Effector memory CD4-positive, alpha-beta T cell (primary cell): Measurements from ENCODE around the gene CELSR2.
A peak's percentile ranks its signal among the peaks of the same experiment; 100 is the strongest.

Source experiments
- DNase-seq, 3 donors: peaks; one replicate each; pipeline ENCODE4 v3.0.0-alpha.2; 2020
- H3K27ac ChIP-seq: 2 replicates; pipeline ENCODE4 v1.7.0; 2013; ENCODE audit warnings: mild to moderate bottlenecking, low read length, moderate library complexity; ENCODE audit not compliant: insufficient read depth, poor library complexity, severe bottlenecking
- H3K27me3 ChIP-seq: replicated peaks from 2 replicates; pipeline ENCODE4 v1.7.0; 2013; ENCODE audit warnings: mild to moderate bottlenecking, low read length; ENCODE audit not compliant: insufficient read depth, control insufficient read depth, poor library complexity, severe bottlenecking
- H3K36me3 ChIP-seq: 2 replicates; pipeline ENCODE4 v1.7.0; 2013; ENCODE audit warnings: mild to moderate bottlenecking, low read length, moderate library complexity; ENCODE audit not compliant: control insufficient read depth, insufficient read depth
- H3K4me1 ChIP-seq: 2 replicates; pipeline ENCODE4 v1.7.0; 2013; ENCODE audit warnings: low read length, mild to moderate bottlenecking; ENCODE audit not compliant: control insufficient read depth, insufficient read depth, poor library complexity, severe bottlenecking
- H3K4me3 ChIP-seq: 2 replicates; pipeline ENCODE4 v1.7.0; 2013; ENCODE audit warnings: low read length, low read depth, mild to moderate bottlenecking; ENCODE audit not compliant: insufficient read depth, poor library complexity, severe bottlenecking
- H3K9me3 ChIP-seq: 2 replicates; pipeline ENCODE4 v1.7.0; 2013; ENCODE audit warnings: mild to moderate bottlenecking, low read length, moderate library complexity; ENCODE audit not compliant: control insufficient read depth

The CELSR2 gene

DNA sequence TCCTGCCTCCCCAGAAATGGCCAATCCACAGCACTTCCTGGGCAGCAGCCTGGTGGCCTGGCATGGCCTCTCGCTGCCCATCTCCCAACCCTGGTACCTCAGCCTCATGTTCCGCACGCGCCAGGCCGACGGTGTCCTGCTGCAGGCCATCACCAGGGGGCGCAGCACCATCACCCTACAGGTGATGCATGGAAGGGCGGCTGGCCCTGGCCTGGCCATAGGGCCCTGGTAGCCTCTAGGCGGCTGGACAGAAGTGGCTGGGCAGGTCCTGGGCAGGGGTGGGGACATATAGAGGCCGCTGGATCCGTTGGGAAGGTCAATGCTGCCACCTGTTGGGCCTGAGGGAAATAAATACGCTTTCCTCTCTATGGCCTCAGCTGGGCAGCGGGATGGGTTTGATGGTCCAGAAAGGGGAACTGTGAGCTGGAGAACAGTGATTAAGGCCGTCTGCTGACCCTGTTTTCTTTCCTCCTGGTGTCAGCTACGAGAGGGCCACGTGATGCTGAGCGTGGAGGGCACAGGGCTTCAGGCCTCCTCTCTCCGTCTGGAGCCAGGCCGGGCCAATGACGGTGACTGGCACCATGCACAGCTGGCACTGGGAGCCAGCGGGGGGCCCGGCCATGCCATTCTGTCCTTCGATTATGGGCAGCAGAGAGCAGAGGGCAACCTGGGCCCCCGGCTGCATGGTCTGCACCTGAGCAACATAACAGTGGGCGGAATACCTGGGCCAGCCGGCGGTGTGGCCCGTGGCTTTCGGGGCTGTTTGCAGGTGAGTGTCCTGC, 14.4 kb downstream of the CELSR2 start:
- H3K4me3 ChIP-seq, result no peak overlapping the region
- H3K4me1 ChIP-seq, result peaks cover 3% of the 10 kb centered on the region
- no peaks in the 10 kb centered on the region for H3K36me3 ChIP-seq
- no peaks in the 10 kb centered on the region for H3K9me3 ChIP-seq
- no peak overlapping the region for H3K27ac ChIP-seq
- no peaks in the 10 kb centered on the region for H3K27me3 ChIP-seq
- DNase-seq, result peak; percentile 41 to 64 (median 53)

DNA sequence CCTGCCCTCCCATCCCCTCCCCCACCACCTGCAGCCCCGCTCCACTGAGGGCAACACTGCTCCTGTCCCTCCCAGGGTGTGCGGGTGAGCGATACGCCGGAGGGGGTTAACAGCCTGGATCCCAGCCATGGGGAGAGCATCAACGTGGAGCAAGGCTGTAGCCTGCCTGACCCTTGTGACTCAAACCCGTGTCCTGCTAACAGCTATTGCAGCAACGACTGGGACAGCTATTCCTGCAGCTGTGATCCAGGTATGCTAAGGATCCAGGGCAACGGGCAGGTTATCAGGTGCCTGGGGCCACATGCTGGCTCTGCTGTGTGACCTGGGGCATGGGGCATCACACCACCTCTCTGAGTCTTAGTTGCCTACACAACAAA, 15.0 kb downstream of the CELSR2 start:
- no peak overlapping the region for H3K4me3 ChIP-seq
- peaks cover 3% of the 10 kb centered on the region for H3K4me1 ChIP-seq
- no peak for DNase-seq
- no peak overlapping the region for H3K27ac ChIP-seq
- no peaks in the 10 kb centered on the region for H3K27me3 ChIP-seq
- no peaks in the 10 kb centered on the region for H3K36me3 ChIP-seq
- no peaks in the 10 kb centered on the region for H3K9me3 ChIP-seq

DNA sequence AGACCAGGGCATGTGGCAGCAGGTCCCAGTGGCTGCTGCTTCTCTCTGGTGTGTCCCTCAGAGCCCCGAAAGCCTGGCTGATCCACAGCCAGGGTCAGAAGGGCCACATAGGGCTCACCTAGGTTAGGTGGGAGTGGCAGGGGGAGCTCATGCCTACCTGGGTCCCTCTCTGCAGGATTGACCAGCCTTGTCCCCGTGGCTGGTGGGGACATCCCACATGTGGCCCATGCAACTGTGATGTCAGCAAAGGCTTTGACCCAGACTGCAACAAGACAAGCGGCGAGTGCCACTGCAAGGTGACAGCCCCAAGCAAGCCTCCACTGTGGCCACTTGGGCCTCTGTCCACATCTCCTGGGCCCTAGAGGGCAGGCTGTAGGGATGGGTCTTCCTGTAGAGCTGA, 15.7 kb downstream of the CELSR2 start:
- Histone ChIP-seq H3K36me3 (no peaks in the 10 kb centered on the region), H3K4me1 (peaks cover 3% of the 10 kb centered on the region), H3K9me3 (no peaks in the 10 kb centered on the region), H3K4me3 (no peak overlapping the region), H3K27me3 (no peaks in the 10 kb centered on the region), H3K27ac (no peak overlapping the region)
- DNase-seq, result no peak

DNA sequence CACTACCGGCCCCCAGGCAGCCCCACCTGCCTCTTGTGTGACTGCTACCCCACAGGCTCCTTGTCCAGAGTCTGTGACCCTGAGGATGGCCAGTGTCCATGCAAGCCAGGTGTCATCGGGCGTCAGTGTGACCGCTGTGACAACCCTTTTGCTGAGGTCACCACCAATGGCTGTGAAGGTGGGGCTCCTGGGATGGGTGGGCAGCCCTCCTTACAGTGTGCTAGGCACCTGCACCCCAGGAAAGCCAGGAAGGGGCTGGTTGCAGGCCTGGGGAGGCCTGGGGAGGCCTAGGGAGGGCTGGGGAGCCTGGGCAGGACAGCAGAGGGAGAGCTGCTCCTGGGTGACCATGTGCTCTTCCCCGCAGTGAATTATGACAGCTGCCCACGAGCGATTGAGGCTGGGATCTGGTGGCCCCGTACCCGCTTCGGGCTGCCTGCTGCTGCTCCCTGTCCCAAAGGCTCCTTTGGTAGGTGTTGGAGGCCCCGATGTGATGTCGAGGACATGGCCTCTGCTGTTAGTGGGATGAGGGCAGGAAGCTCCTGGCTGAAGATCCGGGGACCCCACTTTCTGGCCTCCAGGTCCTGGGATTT, 16.5 kb downstream of the CELSR2 start:
- Histone ChIP-seq H3K27ac (no peak overlapping the region), H3K36me3 (no peaks in the 10 kb centered on the region), H3K4me1 (peaks cover 3% of the 10 kb centered on the region), H3K27me3 (no peaks in the 10 kb centered on the region), H3K9me3 (no peaks in the 10 kb centered on the region), H3K4me3 (no peak overlapping the region)
- no peak for DNase-seq

DNA sequence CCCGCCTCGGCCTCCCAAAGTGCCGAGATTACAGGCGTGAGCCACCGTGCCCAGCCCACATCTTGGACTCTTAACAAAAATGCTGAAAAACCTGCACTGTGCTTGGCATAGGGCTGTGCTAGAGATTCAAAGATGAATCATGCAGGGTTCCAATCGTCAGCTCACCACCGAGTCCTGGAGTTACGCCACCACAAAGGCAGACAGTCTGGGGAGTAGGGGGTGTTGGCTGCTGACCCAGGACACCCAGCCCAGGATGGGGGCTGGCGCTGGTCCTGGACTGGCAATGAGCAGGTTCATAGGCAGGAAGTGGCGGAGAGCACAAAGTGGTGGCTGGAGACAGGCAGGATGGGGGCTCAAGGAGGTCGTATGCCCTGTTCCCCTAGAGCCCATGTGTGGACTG, 17.6 kb downstream of the CELSR2 start:
- H3K4me1 ChIP-seq, result peaks cover 3% of the 10 kb centered on the region

DNA sequence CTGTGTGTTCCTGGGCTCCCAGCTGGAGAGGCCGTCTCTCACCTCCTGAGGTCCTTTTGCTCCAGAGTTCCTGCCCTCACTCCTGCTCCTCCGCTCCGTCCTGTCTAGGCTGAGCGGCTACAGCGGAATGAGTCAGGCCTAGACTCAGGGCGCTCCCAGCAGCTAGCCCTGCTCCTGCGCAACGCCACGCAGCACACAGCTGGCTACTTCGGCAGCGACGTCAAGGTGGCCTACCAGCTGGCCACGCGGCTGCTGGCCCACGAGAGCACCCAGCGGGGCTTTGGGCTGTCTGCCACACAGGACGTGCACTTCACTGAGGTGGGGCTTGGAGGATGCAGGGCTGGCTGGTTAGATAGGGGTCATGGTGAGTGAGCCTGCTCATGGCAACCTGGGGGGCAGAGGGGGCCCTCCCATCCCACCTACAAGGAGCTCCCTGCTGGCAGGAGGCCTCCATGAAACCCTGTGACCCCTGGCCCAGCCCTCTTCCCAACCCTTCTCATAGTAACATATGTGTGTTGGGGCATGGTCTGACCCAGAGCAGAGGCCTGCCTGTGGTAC, 18.5 kb downstream of the CELSR2 start:
- DNase-seq, result no peak
- Histone ChIP-seq H3K27ac (no peak overlapping the region), H3K36me3 (no peaks in the 10 kb centered on the region), H3K9me3 (no peaks in the 10 kb centered on the region), H3K27me3 (no peaks in the 10 kb centered on the region), H3K4me1 (peaks cover 3% of the 10 kb centered on the region), H3K4me3 (no peak overlapping the region)

More for the DNA sequence above, 17.6 kb downstream of the CELSR2 start:
- no peaks in the 10 kb centered on the region for H3K27me3 ChIP-seq
- no peak for DNase-seq
- H3K4me3 ChIP-seq, result no peak overlapping the region
- no peaks in the 10 kb centered on the region for H3K36me3 ChIP-seq
- H3K27ac ChIP-seq, result no peak overlapping the region
- H3K9me3 ChIP-seq, result no peaks in the 10 kb centered on the region

DNA sequence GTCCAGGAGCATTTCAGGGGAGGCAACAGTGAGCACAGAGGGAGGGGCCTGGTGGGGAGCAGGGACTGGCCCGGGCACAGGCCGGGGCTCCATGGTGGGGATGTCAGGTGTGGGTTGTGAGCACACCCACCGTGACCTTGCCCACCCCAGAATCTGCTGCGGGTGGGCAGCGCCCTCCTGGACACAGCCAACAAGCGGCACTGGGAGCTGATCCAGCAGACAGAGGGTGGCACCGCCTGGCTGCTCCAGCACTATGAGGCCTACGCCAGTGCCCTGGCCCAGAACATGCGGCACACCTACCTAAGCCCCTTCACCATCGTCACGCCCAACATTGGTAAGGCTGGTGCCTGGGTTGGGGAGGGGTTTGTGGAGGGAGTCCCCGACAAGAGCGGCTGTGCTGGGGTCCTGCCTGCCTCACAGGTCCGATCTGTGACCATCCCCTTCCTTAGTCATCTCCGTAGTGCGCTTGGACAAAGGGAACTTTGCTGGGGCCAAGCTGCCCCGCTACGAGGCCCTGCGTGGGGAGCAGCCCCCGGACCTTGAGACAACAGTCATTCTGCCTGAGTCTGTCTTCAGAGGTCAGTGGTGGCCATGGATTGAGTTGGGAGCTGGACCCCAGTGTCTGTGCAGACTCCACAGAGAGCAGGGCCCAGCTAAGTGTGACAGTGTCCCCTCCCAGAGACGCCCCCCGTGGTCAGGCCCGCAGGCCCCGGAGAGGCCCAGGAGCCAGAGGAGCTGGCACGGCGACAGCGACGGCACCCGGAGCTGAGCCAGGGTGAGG, 19.3 kb downstream of the CELSR2 start:
- Histone ChIP-seq H3K9me3 (no peaks in the 10 kb centered on the region), H3K27ac (no peak overlapping the region), H3K4me3 (no peak overlapping the region), H3K27me3 (no peaks in the 10 kb centered on the region), H3K36me3 (no peaks in the 10 kb centered on the region), H3K4me1 (no peaks in the 10 kb centered on the region)
- DNase-seq, result no peak

DNA sequence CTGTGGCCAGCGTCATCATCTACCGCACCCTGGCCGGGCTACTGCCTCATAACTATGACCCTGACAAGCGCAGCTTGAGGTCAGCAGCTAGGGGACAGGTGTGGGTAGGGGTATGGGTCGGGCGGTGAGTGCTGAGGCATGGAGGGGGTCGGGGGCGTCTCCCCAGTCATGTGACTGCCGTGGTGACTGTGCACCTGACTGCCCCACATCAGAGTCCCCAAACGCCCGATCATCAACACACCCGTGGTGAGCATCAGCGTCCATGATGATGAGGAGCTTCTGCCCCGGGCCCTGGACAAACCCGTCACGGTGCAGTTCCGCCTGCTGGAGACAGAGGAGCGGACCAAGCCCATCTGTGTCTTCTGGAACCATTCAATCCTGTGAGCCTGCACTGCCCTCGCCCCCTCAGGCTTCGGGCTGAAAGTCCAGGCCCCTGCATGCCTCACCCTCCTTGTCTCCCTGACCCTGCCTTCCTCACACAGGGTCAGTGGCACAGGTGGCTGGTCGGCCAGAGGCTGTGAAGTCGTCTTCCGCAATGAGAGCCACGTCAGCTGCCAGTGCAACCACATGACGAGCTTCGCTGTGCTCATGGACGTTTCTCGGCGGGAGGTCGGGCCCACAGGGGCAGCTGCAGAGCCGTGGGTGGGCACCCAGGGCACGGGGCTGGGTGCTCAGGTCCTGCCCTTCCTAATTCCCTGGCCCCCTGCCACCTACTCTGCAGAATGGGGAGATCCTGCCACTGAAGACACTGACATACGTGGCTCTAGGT, 20.1 kb downstream of the CELSR2 start:
- Histone ChIP-seq H3K36me3 (no peaks in the 10 kb centered on the region), H3K27me3 (no peaks in the 10 kb centered on the region), H3K27ac (no peak overlapping the region), H3K9me3 (no peaks in the 10 kb centered on the region), H3K4me1 (no peaks in the 10 kb centered on the region), H3K4me3 (no peak overlapping the region)
- no peak for DNase-seq

DNA sequence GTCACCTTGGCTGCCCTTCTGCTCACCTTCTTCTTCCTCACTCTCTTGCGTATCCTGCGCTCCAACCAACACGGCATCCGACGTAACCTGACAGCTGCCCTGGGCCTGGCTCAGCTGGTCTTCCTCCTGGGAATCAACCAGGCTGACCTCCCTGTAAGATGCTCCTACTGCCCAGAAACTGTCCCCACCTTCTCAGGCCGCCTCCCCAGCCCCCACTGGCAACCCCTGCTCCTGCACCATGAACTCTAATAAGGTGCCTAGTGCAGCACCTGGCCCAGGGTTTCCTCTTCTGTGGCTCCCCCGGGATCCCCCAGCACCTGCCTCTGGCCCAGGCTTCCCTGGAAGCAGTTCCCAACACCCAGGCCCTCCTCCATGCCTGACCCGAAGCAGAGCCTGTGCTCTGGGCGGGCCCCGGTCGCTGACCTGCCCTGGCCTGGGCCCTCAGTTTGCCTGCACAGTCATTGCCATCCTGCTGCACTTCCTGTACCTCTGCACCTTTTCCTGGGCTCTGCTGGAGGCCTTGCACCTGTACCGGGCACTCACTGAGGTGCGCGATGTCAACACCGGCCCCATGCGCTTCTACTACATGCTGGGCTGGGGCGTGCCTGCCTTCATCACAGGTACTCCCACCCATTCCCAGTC, 20.8 kb downstream of the CELSR2 start:
- Histone ChIP-seq H3K9me3 (no peaks in the 10 kb centered on the region), H3K4me1 (no peaks in the 10 kb centered on the region), H3K27me3 (no peaks in the 10 kb centered on the region), H3K27ac (no peak overlapping the region), H3K4me3 (no peak overlapping the region), H3K36me3 (no peaks in the 10 kb centered on the region)
- DNase-seq, result no peak
